Hematopoietic multipotent progenitor cell treated with erythropoietin and hydrocortisone succinate and interleukin-3 and kit ligand, for 8 days (in vitro differentiated cells): ENCODE measurements around the gene ARPC4.
"Not testable (repeated sequence)": the region's sequence is repeated elsewhere in the genome, so short reads cannot be mapped to it uniquely, and the experiment has no call there.

Source experiments
- DNase-seq: peaks from one replicate; pipeline ENCODE4 v3.0.0-alpha.2; 2015

Gene ARPC4

DNA sequence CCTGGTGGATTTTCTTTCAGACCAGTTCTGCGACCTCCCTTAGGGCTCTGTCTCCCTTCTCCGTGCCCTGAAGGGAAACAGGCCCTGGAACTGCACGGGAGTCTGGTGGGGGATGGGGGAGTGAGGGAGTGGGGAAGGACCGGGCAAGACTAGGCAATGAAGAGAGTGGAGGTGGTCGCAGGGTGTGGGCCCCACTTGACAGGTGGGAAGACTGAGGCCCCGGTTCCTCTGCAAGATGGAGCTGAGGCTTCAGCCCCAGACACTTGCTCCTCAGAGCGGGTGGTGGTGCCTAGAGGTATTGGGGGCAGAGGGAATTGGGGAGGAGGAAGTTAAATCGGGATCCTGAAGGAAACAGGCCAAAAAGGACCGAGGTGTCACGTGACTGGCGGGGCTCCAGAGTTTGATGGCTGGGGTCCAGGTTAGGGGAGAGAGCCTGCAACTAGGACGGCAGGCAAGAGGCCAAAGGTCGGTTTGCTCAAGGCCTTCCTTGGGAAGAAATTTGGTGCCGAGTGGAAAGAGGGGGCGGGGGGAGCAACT lies 22.5 kb upstream of the ARPC4 start:
- DNase-seq = no peak

DNA sequence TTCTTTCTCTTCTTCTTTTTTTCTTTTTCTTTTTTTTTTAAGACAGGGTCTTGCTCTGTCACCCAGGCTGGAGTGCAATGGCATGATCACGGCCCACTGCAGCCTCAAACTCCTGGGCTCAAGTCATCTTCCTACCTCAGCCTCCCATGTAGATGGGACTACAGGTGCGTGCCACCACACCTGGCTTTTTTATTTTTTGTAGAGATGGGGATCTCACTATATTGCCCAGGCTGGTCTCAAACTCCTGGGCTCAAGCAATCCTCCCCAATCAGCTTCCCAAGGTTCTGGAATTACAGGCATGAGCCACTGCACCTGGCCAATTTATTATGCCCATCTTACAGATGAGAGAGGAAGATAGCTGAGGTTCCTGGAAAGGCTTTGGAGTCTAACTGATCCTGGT lies 21.9 kb upstream of the ARPC4 start:
- not testable (repeated sequence) for DNase-seq

DNA sequence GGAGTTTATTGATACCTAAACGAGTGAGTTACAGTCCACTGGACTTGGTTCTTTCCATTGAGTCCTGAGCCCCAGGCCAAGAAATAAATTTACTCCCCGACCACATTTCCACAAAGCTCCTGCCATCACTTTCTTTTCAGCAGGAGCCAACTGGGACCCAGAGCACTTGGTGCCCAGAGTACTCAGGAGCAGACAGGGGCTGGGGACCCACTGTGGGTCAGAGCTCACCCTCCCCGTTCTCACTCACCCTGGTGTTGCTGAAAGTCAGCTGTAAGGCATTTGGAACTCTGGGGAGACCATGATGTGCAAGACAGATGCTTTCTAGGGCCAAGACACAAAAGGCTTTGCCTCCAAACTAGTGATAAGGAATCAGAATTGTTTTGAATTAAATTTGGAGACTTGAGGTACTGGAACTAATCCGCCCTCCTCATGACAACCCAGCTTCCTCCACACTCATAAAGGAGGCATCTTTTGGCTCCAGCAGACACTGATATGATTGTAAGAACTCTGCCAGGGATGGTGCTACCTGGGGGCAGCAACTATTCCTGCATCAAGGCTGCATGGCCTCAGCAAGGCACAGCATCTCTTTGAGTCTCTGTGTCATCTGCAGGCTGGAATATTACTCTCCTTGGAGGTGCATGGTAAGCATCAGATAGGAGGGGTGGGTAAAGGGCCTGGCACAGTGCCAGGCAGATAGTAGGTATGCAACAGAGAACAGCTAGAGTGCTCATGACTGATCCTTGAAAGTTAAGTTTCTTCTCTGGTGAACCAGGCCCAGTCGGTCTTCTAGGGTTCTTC lies 15.8 kb upstream of the ARPC4 start:
- peak; percentile 66 for DNase-seq

DNA sequence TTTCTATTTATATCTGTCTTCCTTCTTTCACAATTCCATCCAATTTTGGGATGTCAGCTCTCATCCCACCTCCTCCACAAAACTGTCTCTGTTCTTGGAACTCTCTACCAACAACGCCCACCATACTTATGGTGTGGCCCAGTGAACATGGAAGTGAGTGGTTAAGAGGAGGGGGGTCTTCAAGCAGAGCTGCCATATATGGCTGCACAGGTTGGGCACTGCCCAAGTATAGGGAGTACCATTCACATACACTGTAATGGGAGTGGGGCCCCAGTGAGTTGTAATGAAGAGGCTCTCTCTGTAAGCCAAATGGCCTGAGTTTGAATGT lies 15.2 kb upstream of the ARPC4 start:
- DNase-seq = no peak

DNA sequence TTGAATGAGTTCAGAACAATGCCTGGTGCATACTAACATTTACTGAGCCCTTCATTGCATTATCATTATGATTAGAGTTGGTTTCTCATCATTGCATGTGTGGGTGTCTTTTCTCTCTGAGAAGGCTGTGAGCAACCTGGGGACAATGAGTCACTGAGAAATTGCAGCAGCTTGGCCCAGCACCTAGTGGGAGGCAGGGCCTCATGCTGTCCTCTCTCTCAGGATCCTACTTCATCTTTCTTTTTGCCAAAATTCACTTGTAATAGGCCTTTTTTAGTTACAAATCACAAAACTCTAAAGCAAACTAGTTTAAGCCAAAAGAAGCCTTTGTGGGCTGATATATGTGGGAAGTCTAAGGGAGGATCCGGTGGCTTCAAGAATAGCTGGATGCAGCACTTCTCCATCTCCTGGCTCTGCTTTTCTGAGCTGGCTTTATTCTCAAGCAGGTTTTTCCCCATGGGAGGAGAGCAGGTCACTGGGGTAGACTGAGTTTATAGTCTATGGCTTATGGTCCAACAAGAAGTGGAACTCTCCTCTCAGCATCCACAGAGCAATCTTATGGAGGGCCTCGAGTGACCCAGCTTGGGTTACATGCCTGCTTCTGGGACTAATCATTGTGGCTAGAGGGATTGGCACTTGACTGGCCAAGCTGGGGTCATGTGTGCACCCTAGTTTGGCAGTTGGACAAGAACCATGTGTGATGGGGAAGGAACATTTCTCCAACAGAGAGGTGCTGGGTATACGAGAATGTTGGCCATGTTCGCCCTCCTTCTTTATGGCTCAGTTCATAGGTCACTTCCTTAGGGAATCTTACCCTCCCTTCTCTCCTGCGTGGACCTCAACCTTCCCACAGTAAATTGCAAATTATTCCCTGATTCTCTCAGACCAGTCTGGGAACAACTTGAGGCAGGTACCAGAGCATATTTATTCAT lies 14.5 kb upstream of the ARPC4 start:
- DNase-seq = no peak

DNA sequence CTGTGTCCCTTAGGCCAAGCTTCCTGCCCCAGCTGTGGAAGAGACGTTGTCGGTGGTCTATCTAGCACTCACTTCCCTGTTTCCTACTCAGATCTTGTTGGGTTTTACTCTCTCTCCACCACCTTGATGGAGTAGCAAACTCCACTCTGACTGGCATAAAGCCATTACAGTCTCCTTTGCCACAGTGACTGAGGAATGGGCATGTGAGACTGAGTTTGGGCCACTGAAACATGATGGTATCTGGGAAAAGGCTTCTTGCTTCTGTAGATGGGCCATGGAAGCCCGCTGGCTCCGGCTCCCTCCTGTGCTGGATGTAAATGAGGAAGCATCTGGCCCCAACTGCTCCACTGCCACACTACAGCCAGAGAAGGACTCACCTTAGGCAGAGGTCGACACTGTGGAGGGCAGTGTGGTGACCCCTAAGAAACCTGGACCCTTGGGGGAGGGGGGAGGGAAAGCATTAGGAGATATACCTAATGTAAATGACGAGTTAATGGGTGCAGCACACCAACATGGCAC lies 13.7 kb upstream of the ARPC4 start:
- DNase-seq = no peak

DNA sequence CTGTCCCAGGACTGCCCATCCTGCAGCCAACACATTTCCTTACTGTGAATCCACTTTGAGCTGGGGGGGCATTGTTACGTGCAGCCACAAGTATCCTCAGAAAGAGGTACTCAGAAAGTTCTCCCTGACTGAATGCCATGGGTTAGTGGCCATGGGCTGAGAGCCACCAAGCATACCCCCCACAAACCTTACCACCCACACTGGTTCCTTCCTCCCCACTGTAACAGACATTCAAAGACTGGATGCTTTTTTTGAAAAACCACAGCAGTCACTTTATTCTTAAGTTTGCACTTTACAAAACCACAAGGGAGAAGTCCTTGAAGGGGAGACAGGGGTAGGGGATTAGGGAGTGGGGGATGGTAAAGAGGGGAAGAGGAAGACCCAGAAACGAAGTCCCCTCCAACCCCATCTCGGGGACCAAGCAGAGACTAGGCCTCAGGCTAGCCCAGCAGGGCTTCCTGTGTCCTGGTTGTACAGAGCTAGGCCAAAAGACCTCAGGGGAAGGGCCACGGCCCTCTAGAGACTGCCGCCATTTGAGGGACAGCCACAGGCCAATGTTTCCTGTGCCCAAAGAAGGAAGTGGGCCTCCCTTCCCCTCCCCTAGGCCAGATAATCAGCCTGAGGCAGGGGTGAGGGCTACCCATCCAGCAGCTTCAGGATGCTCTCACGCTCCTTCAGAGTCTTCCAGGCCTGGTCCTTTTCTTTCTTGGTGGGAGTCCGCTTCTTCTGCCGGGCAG lies 13.0 kb upstream of the ARPC4 start:
- DNase-seq = peak; percentile 50

DNA sequence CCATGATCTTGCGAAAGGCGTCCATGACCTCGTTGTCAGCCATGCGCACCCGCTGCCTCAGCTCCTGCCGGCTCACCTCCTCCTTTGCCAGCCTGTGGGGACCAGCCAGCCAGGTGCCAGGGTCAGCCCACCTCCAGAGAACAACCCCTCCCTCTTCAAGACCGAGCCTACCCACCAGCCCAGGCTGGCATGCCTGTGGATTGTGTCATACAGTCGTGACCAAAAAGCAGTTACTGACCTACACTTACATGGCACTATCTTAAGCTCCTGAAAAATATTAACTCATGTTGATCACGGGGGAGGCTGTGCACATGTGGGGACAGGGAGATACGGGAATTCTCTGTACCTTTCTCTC lies 12.4 kb upstream of the ARPC4 start:
- DNase-seq = no peak

DNA sequence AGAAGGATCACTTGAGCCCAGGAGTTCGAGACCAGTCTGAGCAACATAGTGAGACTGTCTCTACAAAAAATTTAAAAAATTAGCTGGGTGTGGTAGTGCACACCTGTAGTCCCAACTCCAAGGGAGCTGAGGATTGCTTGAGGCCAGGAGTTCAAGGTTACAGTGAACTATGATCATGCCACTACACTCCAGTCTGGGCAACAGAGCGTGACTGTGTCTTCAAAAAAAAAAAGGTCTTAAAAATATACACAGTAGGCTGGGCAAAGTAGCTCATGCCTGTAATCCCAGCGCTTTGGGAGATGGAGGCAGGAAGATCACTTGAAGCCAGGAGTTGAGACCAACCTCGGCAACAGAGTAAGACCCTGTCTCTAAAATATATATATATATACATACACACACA lies 12.0 kb upstream of the ARPC4 start:
- DNase-seq = no peak

DNA sequence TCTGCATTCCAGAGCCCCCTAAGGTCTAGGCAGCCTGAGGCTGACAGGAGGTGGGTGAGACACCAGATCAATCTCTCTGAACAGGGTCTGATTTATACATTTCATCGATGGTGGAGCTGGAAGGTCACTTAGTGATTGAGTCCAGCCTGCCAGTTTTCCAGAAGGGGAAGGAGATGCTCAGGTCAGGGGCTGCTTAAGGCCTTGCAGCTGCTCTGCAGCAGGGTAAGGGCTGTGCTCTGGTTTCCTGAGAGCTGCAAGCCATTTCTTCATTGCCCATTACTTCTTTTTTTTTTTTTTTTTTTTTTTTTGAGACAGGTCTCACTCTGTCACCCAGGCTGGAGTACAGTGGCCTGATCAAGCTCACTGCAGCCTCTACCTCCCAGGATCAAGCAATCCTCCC lies 11.3 kb upstream of the ARPC4 start:
- DNase-seq = no peak

DNA sequence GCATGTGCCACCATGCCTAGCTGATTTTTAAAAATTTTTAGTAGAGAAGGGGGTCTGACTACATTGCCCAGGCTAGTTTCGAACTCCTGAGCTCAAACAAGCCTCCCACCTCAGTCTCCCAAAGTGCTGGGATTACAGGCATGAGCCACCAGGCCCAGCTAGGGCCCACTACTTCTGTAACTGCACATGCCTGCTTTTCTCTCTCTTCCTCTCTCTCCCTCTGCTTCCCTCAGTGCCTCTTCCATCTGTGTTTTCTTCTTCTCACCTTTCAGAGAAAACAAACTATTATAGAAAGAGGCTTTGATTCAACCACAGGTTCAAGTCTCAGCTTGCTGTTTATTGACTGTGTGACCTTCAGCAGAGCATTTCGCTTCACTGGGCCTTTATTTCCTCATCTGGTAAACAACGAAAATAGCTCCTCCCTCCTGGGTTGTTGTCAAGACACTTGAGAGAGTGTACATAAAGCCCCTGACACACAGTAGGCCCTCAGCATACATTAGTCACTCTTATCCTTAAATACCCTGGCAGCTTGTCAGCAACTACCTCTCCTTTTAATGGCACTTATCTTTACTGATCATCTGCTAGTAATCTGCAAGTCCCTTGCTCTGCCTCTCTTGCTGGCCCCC lies 10.8 kb upstream of the ARPC4 start:
- peak; percentile 71 for DNase-seq

DNA sequence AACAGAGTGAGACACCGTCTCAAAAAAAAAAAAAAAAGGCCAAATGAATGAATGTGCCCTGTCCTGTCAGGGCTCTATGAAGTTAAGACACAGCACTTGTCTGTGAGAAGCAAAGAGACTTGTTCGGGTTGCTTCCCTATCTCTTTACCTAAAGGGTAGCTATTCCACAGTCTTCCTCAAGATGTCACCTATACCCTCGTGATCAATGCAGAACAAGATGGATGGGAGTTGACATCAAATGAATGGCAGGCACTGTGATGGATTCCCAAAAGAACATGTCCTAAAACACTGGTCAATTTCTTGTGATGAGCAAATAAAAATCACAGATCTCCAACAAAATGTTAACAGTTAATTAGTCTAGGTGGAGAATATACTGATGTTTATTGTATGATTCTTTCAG lies 10.1 kb upstream of the ARPC4 start:
- DNase-seq = peak; percentile 53

DNA sequence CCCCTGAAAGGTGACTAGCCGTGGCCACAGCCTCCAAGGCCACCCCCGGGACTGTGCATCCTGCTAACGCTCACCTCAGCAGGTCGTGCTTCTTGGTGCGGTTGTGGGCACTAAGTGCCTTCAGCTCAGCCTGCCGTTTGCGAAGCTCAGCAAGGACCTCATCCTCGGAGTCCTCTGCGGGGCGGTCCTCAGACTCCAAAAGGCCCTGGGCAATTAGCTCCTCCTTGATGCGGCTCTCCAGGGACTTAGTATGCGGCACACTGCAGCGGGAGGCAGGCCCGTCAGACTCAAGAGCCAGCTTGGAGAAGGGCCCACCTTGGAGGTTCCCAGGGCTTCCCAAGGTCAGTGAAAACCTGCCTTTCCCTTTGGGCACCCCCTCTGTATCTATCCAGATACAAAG lies 8.9 kb upstream of the ARPC4 start:
- no peak for DNase-seq

DNA sequence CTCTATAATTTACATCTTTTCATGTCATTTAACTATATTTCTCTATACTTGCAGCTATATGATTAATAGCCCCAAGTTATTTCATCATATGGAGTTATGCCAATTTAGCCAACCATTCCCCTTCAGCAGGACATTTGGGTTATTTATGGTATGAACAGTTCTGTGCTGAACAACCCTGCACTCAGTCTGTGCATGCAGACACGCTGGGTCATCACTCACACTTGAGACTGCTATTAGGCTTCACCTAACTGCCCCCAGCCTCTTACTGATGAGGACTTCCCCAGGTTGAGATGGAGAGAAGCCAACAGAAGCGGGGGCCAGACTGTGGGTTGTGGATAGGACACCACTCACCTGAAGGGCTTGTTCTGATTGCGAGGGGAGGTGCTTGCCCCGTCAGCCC lies 7.9 kb upstream of the ARPC4 start:
- no peak for DNase-seq

DNA sequence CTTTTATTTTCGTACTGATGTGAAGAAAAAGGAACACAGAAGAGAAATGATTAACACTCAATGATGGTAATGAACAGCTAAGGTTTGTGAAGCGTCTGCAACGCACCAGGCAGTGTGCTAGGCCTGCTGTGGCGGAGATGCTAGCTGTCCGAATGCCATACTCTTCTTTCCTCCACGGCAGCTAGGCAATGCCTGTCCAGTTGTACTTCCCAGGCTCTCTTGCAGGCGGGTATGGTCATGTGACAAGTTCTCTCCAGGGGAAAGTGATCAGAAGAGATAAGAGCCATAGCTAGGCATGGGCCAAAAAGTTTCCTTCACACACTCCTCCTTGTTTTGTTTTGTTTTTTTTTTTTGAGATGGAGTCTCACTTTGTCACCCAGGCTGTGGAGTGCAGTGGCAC lies 7.3 kb upstream of the ARPC4 start:
- DNase-seq = peak; percentile 66

DNA sequence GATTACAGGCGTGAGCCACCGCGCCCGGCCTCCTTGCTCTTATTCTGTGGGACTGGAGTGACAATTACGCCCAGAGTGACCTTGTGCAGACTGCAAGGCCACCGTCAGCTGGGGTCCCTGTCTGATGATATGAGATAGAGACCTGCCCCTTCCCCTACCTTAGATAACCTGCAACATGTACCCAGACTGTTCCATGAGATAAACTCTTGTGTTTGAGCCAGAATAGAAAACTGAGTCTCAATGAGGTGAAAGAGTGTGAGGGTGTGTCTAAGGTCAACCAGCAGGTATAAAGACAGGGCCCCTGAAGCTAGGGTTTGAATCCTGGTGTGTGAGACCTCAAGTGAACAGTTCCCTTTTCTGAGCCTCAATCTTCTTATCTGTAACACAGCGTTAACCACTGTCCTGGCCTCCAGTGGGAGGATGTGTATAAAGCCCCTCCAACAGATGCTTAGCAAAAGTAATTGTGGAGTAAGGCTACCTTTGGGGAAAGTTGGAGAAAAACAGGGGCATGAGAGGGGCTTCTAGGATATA lies 6.6 kb upstream of the ARPC4 start:
- peak; percentile 51 for DNase-seq

DNA sequence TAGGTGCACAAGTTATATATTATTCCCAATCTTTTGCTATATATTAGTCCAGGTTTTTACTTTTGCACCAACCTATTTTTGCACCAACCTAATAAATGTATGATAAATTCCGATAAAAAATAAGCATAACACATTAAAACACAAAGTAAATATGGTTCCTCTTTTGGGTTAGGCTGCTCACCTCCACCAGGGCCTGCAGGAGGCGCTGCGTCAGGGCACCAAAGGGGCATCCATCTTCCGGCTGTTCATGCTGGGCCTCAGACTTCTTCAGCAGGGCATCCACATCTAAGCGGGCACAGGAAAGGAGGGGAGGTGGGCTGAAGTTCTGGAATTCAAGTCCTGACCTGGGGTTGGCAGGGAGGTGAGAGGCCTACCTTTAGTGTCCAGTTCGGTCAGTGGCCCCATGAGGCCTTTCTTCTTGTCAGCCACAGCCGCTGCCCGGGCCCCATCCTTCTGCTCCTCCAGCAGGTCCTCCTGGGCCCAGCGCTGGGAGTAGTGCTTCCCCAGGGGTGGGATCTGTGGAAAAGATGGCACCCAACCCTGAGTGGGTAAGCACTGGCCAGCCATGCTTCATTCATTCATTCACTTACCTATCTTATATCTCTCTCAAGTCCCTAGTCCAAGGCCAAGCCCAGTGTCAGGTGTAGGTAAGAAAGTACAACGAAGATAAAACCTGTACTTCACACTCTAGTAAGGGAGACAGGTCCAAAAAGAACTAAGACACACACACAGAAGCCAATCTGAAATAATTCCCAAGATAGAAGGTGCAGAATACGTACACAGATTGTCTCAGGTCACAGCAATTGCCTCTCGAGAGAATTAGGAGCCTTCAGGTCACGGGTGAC lies 5.8 kb upstream of the ARPC4 start:
- peak; percentile 31 for DNase-seq

DNA sequence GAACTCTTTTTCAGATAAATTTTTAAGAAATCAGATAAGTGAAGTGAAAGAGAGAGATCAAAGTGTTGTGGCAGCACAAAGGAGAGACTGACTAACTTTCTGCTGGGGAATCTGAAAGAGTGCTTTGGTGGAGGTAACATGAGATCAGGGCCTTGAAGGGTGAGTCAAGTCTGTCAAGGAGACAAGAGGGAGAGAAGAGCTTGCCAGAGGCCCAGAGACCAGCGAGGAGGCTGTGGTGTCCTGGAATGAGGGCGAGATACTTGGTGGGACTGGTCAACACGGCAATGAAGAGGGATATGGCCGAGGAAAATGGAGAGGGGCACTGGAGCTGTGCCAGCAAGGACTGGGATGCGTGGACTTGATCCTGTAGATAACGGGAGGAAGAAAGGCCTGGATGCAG lies 5.2 kb upstream of the ARPC4 start:
- DNase-seq = no peak

DNA sequence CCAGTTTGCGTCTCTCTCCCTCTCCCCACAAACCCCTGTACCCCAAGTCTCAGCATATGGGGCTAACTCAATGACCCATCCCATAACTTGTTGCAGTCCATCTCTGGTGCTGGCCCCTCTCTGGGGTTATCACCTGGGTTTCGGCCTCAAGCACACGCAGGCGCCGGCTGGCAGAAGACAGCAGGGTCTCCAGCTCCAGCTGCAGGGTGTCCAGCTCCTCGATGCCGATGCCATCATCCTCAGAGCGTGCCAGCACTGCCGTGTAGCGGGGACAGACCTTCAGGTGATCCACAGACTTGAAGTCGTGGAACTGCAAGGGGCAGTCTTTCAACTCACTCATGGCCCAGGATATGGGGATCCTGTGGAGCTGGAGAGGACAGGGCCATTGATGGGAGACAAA lies 1.8 kb upstream of the ARPC4 start:
- DNase-seq = no peak

DNA sequence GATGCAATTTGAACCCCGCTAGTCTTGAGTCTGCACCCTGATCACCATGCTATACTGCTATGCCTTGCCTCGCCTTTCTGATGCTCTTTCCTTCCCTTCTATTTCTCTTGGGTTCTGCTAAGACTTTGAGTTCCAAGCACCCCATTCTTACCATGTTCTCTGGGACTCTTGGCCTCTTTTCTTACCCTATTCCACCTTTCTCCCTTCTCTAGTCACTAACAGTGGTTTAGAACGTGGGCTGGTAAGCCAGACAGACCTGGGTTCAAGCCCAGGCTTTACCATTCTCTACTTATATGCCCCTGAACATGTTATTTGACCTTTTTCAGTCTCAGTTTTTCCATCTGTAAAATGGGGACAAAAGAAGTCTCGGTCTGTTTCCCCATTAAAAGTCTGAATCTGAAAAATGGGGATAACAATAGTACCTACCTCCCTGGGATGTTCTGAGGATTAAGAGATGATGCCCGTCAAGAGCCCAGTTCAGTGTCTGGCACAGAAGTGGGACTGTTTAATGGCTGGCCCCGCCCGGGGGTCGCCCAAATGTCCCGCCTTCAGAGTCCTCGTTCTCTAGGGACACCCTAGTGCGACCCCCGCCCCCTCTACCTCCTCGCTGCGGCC lies 985 bp upstream of the ARPC4 start:
- no peak for DNase-seq
